Fibroblast of skin of right biceps (primary cell): ENCODE data around the gene IRX2.

ENCODE experiments used
- DNase-seq: peaks from one replicate; pipeline ENCODE4 v3.0.0-alpha.2; 2013

The IRX2 gene

GRCh38 chr5:2751592-2752021 is at the start of gene IRX2:
Gene IRX2, minus strand, starts transcription at chr5:2751677. Its CDS starts 264 bp downstream, at chr5:2751413.
- peak; percentile 98 for DNase-seq

- DNase-seq, result no peak
Observed at GRCh38 chr5:2800035-2800434, 48.6 kb upstream of the IRX2 start.

GRCh38 chr5:2797981-2798380 is 46.5 kb upstream of the IRX2 start:
- peak; percentile 64 for DNase-seq

- no peak for DNase-seq
Observed at GRCh38 chr5:2797160-2797559, 45.7 kb upstream of the IRX2 start.

- no peak for DNase-seq
Observed at GRCh38 chr5:2783223-2783622, 31.7 kb upstream of the IRX2 start.

- DNase-seq, result no peak
Observed at GRCh38 chr5:2782658-2783057, 31.2 kb upstream of the IRX2 start.

- DNase-seq, result no peak
Observed at GRCh38 chr5:2780421-2781171, 29.1 kb upstream of the IRX2 start.

- no peak for DNase-seq
Observed at GRCh38 chr5:2779459-2779858, 28.0 kb upstream of the IRX2 start.

- DNase-seq, result no peak
Observed at GRCh38 chr5:2776337-2777302, 25.1 kb upstream of the IRX2 start.

GRCh38 chr5:2773327-2773726 is 21.9 kb upstream of the IRX2 start:
- no peak for DNase-seq

- DNase-seq, result no peak
Observed at GRCh38 chr5:2767089-2767488, 15.6 kb upstream of the IRX2 start.

GRCh38 chr5:2764581-2764980 is 13.1 kb upstream of the IRX2 start:
- DNase-seq, result no peak

GRCh38 chr5:2763533-2763794 is 12.0 kb upstream of the IRX2 start:
- no peak for DNase-seq

- DNase-seq, result no peak
Observed at GRCh38 chr5:2762744-2763532, 11.5 kb upstream of the IRX2 start.

GRCh38 chr5:2761921-2762488 is 10.5 kb upstream of the IRX2 start:
- peak; percentile 24 for DNase-seq

- DNase-seq, result no peak
Observed at GRCh38 chr5:2759696-2760461, 8.4 kb upstream of the IRX2 start.

GRCh38 chr5:2759091-2759490 is 7.6 kb upstream of the IRX2 start:
- DNase-seq, result no peak

GRCh38 chr5:2758632-2759031 is 7.2 kb upstream of the IRX2 start:
- DNase-seq, result no peak

- DNase-seq, result peak; percentile 80
Observed at GRCh38 chr5:2757563-2758351, 6.3 kb upstream of the IRX2 start.

- DNase-seq, result peak; percentile 93
Observed at GRCh38 chr5:2756211-2757152, 5.0 kb upstream of the IRX2 start.
